Neural cell (in vitro differentiated cells): Measurements from ENCODE around the gene JUNB. TPM values are rescaled to one million over a fixed set of nuclear protein-coding genes. Genes with fewer than 3 reads are reported as not detected.
"Not testable (repeated sequence)": the region's sequence is repeated elsewhere in the genome, so short reads cannot be mapped to it uniquely, and the experiment has no call there.

ENCODE experiments used
- H2AFZ ChIP-seq: fragments of 200-600, 300-800 bp; sonication (generic), shearing (Covaris generic); 2 replicates; pipeline ENCODE4 v1.6.0; 2014; ENCODE audit warnings: low read depth, mild to moderate bottlenecking, antibody characterized with exemption, low read length, moderate library complexity
- H3F3A ChIP-seq: fragments of 200-600 bp; shearing (Covaris generic); 2 replicates; pipeline ENCODE4 v1.6.1; 2016; ENCODE audit warnings: mild to moderate bottlenecking, moderate library complexity, mixed read lengths, antibody characterized with exemption, low read length; ENCODE audit not compliant: insufficient read depth, poor library complexity, severe bottlenecking
- H3K27ac ChIP-seq: fragments of 200-600, 300-800 bp; sonication (generic), shearing (Covaris generic); 2 replicates; pipeline ENCODE4 v1.5.1; 2014; ENCODE audit warnings: mild to moderate bottlenecking, low read length, moderate library complexity
- H3K27me3 ChIP-seq: fragments of 300-800, 200-600 bp; sonication (generic), shearing (Covaris generic); 2 replicates; pipeline ENCODE4 v1.6.0; 2014; ENCODE audit warnings: mild to moderate bottlenecking, low read depth, low read length, moderate library complexity; ENCODE audit not compliant: insufficient read depth
- H3K36me3 ChIP-seq: fragments of 300-800, 200-600 bp; sonication (generic), shearing (Covaris generic); 2 replicates; pipeline ENCODE4 v1.5.1; 2014; ENCODE audit warnings: mild to moderate bottlenecking, antibody characterized with exemption, low read length, moderate library complexity; ENCODE audit not compliant: insufficient read depth
- H3K4me2 ChIP-seq: fragments of 300-800, 200-600 bp; sonication (generic), shearing (Covaris generic); 2 replicates; pipeline ENCODE4 v1.6.0; 2014; ENCODE audit warnings: mild to moderate bottlenecking, low read length
- H3K4me3 ChIP-seq: fragments of 300-800, 200-600 bp; sonication (generic), shearing (Covaris generic); 2 replicates; pipeline ENCODE4 v1.5.1; 2014; ENCODE audit warnings: mild to moderate bottlenecking, low read length, moderate library complexity
- H3K79me2 ChIP-seq: fragments of 200-600 bp; shearing (Covaris generic); replicated peaks from 2 replicates; pipeline ENCODE4 v1.6.0; 2014; ENCODE audit warnings: mild to moderate bottlenecking, low read length, moderate library complexity; ENCODE audit not compliant: insufficient read depth
- H3K9ac ChIP-seq: fragments of 300-800, 200-600 bp; sonication (generic), shearing (Covaris generic); 2 replicates; pipeline ENCODE4 v1.6.1; 2016; ENCODE audit warnings: mild to moderate bottlenecking, low read length, mixed read lengths
- H3K9me2 ChIP-seq: fragments of 200-600 bp; shearing (Covaris generic); 2 replicates; pipeline ENCODE4 v1.6.1; 2016; ENCODE audit warnings: mild to moderate bottlenecking, low read length, mixed read lengths; ENCODE audit not compliant: insufficient read depth
- H3K9me3 ChIP-seq: fragments of 200-600, 300-800 bp; sonication (generic), shearing (Covaris generic); 2 replicates; pipeline ENCODE4 v1.6.1; 2016; ENCODE audit warnings: mild to moderate bottlenecking, mixed run types, low read length, moderate library complexity, mixed read lengths
- H4K20me1 ChIP-seq: fragments of 200-600 bp; shearing (Covaris generic); 2 replicates; pipeline ENCODE4 v1.6.1; 2016; ENCODE audit warnings: mild to moderate bottlenecking, mixed run types; ENCODE audit not compliant: insufficient read depth
- CTCF ChIP-seq: fragments of 450-650 bp; IDR thresholded peaks from 2 replicates; pipeline ENCODE4 v1.5.1; 2014; ENCODE audit warnings: antibody characterized with exemption, mild to moderate bottlenecking, moderate library complexity; ENCODE audit not compliant: poor library complexity, severe bottlenecking
- EP300 ChIP-seq: fragments of 450-650 bp; conservative IDR thresholded peaks from 2 replicates; pipeline ENCODE4 v1.6.1; 2014; ENCODE audit warnings: antibody characterized with exemption, mild to moderate bottlenecking, moderate library complexity; ENCODE audit not compliant: poor library complexity, severe bottlenecking
- EZH2 ChIP-seq: fragments of 200-600, 300-800 bp; shearing (Covaris generic), sonication (generic); IDR thresholded peaks from 2 replicates; pipeline ENCODE4 v1.6.1; 2014; ENCODE audit warnings: antibody characterized with exemption, low read length, borderline replicate concordance, mild to moderate bottlenecking; ENCODE audit not compliant: insufficient read depth, poor library complexity, severe bottlenecking
- MXI1 ChIP-seq: fragments of 450-650 bp; conservative IDR thresholded peaks from 2 replicates; pipeline ENCODE4 v1.6.1; 2014; ENCODE audit warnings: antibody characterized with exemption, mild to moderate bottlenecking; ENCODE audit not compliant: poor library complexity, severe bottlenecking
- POLR2AphosphoS5 ChIP-seq: IDR thresholded peaks from 2 replicates; pipeline ENCODE4 v1.6.1; 2012
- RAD21 ChIP-seq: fragments of 450-650 bp; conservative IDR thresholded peaks from 2 replicates; pipeline ENCODE4 v1.6.1; 2014; ENCODE audit warnings: antibody characterized with exemption, mild to moderate bottlenecking, moderate library complexity
- SMC3 ChIP-seq: fragments of 450-650 bp; conservative IDR thresholded peaks from 2 replicates; pipeline ENCODE4 v1.6.1; 2014; ENCODE audit warnings: antibody characterized with exemption, mild to moderate bottlenecking, moderate library complexity; ENCODE audit not compliant: poor library complexity
- TAF1 ChIP-seq: IDR thresholded peaks from 2 replicates; pipeline ENCODE4 v1.6.1; 2012; ENCODE audit warnings: low read depth
- polyA plus RNA-seq: library from polyadenylated mRNA; depleted of rRNA; stranded (reverse); fragments of >200 nt; gene quantifications from 2 replicates; pipeline ENCODE4 v1.2.3, GENCODE V29; 2014
- TF ChIP-seq, protein P1 (sequence below): IDR thresholded peaks from 2 replicates; pipeline ENCODE4 v1.6.1; 2012; ENCODE audit warnings: borderline replicate concordance

JUNB gene
- polyA plus RNA-seq, 1 donor from 2014 or later: 18.7 TPM

GRCh38 chr19:12806242-12807081 lies 15.2 kb downstream of the JUNB start, which contains the start of gene RNASEH2A:
Gene RNASEH2A (plus strand): TSS chr19:12806584. CDS start chr19:12806674, 90 bp downstream.
- Histone ChIP-seq H2AFZ (peak within 1 kb of the TSS; percentile 69), H3K79me2 (peaks cover under 1% of the 10 kb centered on the region), H3K36me3 (no peaks in the 10 kb centered on the region), H3K27ac (peak within 1 kb of the TSS; percentile 71), H4K20me1 (no peaks in the 10 kb centered on the region), H3K9me3 (no peaks in the 10 kb centered on the region), H3K9ac (peak within 1 kb of the TSS; percentile 79), H3K27me3 (no peaks in the 10 kb centered on the region), H3K4me2 (peak within 1 kb of the TSS; percentile 92), H3K4me3 (peak within 1 kb of the TSS; percentile 88), H3F3A (no peaks in the 10 kb centered on the region), H3K9me2 (no peaks in the 10 kb centered on the region)
- TF ChIP-seq POLR2AphosphoS5: peak; percentile 87
- peak; percentile 97 for TF ChIP-seq MXI1
- no peak for TF ChIP-seq EZH2
- peak; percentile 38 for TF ChIP-seq CTCF
- TF ChIP-seq TAF1: peak; percentile 56
- TF ChIP-seq, protein P1, sequence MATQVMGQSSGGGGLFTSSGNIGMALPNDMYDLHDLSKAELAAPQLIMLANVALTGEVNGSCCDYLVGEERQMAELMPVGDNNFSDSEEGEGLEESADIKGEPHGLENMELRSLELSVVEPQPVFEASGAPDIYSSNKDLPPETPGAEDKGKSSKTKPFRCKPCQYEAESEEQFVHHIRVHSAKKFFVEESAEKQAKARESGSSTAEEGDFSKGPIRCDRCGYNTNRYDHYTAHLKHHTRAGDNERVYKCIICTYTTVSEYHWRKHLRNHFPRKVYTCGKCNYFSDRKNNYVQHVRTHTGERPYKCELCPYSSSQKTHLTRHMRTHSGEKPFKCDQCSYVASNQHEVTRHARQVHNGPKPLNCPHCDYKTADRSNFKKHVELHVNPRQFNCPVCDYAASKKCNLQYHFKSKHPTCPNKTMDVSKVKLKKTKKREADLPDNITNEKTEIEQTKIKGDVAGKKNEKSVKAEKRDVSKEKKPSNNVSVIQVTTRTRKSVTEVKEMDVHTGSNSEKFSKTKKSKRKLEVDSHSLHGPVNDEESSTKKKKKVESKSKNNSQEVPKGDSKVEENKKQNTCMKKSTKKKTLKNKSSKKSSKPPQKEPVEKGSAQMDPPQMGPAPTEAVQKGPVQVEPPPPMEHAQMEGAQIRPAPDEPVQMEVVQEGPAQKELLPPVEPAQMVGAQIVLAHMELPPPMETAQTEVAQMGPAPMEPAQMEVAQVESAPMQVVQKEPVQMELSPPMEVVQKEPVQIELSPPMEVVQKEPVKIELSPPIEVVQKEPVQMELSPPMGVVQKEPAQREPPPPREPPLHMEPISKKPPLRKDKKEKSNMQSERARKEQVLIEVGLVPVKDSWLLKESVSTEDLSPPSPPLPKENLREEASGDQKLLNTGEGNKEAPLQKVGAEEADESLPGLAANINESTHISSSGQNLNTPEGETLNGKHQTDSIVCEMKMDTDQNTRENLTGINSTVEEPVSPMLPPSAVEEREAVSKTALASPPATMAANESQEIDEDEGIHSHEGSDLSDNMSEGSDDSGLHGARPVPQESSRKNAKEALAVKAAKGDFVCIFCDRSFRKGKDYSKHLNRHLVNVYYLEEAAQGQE: peak; percentile 63
- peak; percentile 22 for TF ChIP-seq SMC3
- TF ChIP-seq RAD21: peak; percentile 39
- TF ChIP-seq EP300: no peak

GRCh38 chr19:12815088-12815487 lies 23.8 kb downstream of the JUNB start:
- no peaks in the 10 kb centered on the region for H3K79me2 ChIP-seq
- TF ChIP-seq TAF1 (no peak), MXI1 (no peak), CTCF (no peak)
- H3K27me3 ChIP-seq: no peaks in the 10 kb centered on the region
- H3K4me2 ChIP-seq: no peak overlapping the region
- H3F3A ChIP-seq: no peaks in the 10 kb centered on the region
- no peaks in the 10 kb centered on the region for H3K36me3 ChIP-seq
- no peak overlapping the region for H3K4me3 ChIP-seq
- no peak overlapping the region for H2AFZ ChIP-seq
- H3K9me2 ChIP-seq: no peaks in the 10 kb centered on the region
- no peaks in the 10 kb centered on the region for H4K20me1 ChIP-seq
- H3K9me3 ChIP-seq: no peaks in the 10 kb centered on the region
- H3K27ac ChIP-seq: no peak overlapping the region
- no peak overlapping the region for H3K9ac ChIP-seq

DNA sequence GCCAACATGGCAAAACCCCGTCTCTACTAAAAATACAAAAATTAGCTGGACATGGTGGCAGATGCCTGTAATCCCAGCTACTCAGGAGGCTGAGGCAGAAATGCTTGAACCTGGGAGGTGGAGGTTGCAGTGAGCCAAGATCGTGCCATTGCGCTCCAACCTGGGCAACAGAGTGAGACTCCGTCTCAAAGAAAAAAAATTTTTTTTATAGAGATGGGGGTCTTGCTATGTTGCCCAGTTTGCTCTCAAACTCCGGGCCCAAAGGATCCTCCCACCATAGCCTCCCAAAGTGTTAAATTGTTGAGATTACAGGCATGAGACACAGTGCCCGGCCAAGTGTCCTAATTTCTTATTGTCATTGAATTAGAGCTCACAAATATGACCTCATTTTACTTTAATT lies 25.9 kb downstream of the JUNB start:
- H3K9me2 ChIP-seq, H3K79me2 ChIP-seq, H3K27me3 ChIP-seq, H3K4me3 ChIP-seq, H3F3A ChIP-seq, H3K9ac ChIP-seq, H3K27ac ChIP-seq, H3K4me2 ChIP-seq, H3K36me3 ChIP-seq, H2AFZ ChIP-seq, H3K9me3 ChIP-seq, H4K20me1 ChIP-seq: not testable (repeated sequence)

DNA sequence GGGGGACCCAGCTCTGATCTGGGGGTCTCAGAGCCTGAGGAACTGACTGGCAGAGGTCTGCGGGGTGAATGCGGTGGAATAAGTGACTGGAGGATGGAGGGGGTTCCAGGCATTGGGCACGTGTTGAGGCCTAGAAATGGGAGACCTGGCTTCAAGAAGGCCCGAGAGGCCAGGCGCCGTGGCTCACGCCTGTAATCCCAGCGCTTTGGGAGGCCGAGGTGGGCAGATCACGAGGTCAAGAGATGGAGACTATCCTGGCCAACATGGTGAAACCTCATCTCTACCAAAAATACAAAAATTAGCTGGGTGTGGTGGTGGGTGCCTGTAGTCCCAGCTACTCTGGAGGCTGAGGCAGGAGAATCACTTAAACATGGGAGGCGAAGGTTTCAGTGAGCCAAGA lies 26.5 kb downstream of the JUNB start:
- not testable (repeated sequence) for H3K4me3 ChIP-seq, H3K9me2 ChIP-seq, H3K9me3 ChIP-seq, H3K79me2 ChIP-seq, H4K20me1 ChIP-seq, H3K4me2 ChIP-seq, H3K9ac ChIP-seq, H2AFZ ChIP-seq, H3K27ac ChIP-seq, H3F3A ChIP-seq, H3K36me3 ChIP-seq, H3K27me3 ChIP-seq
